C1 segment of cervical spinal cord (tissue), 14 donors: ENCODE results near the gene TBPL1.
"Not testable (repeated sequence)": the region's sequence is repeated elsewhere in the genome, so short reads cannot be mapped to it uniquely, and the experiment has no call there.

ENCODE experiments used
- DNase-seq, 14 donors: peaks; one replicate each; lab custom pipeline; 2025; lab: John Stamatoyannopoulos, UW

Gene TBPL1

DNA sequence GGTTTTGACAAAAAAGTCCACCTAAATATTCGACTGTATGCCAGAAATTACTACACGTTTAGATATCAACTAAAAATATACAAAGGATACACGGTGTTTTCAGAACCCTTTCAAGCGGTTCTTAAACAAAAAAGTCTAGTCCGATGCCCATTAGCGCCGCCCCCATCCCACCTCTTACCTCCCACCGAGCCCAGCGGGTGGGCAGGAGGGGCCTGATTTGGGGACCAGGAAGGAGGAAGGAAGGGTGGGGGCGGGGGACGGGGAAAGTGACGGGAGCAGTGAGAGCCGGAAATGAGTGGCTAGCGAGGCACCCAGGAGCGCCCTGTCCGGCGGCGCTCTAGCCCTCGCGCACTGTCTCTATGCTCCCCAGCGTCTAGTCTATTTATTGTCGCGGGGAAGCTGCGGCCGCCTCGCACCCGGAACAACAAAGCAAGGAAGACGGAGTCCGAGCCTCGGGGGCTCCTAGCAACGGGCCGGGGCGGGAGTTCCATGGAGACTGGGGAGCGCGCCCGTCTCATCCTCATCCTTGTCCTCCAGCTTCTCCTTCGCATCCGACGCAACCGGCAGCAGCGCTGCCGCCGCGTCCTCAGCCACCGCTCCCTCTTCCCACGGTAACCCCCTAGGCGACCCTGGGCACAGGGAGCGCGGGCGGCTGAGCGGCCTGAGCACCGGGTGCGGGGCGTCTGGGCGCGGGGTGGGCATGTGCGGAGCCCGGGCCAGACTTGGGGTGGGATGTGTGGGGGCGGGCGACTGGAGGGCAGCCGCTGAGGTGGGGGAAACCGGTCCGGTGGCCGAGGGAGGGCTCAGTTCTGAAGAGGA lies at the start of gene TBPL1:
TBPL1 (plus strand) TSS at position 410 of the 819 bp plus-strand sequence. CDS start 26,902 bp downstream, outside the sequence.
- DNase-seq, result peak; percentile 66 to 97 (median 93)

DNA sequence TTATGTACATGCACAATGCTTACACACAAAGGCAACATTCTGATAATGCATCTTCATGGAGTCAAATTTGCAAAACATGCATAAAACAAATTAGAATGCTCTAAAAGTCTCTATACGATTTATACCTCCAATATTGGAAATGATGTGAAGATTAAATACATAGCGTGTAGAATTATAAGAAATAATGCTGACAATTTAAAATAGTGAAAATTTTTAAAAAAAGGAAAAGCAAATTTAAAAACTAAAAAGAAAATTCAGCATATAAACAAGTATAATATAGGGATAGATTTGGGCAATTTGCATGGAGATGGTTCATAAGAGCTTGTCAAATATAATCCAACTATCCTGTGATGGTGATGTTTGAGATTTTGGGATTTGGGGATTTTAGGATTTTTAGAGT lies 49.2 kb upstream of the TBPL1 start:
- no peak for DNase-seq

DNA sequence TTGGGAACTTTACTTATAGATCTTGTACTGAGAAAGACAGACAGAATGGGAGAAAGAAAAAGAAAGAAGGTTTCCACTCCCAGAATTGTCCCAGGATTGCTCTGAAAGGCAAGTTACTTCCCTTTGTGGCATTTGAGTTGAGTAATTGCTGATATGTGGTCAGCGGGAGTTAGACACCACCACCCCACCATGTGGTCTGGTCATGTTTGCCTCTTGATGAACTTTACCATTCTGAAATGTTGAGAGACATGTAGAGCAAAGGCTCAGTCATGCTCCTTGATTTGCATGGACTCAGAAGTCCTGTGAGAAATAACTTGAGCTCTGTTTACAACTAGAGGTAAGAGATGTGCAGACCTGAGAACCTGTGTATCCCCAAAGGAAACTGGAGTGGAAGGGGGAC lies 47.0 kb upstream of the TBPL1 start:
- DNase-seq, result no peak

DNA sequence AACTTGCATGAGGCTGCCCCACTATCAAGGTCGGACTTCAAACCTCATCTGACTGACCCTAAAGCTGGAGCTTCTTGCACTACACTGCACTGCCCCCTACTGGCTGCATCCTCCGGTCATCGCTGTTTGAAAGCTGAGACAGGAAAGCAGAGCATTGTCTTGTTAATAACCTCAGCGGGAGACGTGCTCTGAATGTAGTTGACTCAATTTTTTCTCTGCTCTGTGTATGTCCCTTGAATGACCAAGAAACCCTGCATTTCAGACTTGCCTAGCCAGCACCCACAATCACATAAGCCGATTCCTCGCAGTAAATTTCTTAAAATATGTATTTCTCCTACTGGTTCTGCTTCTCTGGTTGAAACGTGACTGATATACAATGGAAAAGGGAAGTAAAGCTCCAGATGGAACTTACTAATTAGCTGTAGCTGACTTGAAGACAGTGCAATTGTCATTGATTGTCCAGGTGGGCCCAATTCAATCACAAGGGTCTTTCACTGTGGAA lies 36.3 kb upstream of the TBPL1 start:
- DNase-seq, result peak in 13 of 14 donors; percentile 13 to 81 (median 70)

DNA sequence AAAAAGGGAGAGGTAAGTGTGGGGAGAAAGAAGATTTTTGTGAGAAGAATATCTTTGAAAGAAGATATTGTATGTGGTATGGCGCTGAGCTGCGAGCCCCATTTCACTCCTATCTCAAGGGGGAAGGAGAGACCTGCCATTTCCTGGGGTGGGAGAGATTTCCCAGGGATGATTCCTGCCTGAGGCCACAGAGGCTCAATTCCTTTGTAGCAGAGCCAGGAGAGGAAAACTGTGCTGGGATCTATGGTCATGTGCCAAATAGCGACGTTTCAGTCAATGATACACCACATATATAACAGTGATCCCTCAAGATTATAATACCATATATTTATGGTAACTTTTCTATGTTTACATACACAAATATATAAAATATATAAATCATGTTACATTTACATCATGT lies 35.2 kb upstream of the TBPL1 start:
- no peak for DNase-seq

DNA sequence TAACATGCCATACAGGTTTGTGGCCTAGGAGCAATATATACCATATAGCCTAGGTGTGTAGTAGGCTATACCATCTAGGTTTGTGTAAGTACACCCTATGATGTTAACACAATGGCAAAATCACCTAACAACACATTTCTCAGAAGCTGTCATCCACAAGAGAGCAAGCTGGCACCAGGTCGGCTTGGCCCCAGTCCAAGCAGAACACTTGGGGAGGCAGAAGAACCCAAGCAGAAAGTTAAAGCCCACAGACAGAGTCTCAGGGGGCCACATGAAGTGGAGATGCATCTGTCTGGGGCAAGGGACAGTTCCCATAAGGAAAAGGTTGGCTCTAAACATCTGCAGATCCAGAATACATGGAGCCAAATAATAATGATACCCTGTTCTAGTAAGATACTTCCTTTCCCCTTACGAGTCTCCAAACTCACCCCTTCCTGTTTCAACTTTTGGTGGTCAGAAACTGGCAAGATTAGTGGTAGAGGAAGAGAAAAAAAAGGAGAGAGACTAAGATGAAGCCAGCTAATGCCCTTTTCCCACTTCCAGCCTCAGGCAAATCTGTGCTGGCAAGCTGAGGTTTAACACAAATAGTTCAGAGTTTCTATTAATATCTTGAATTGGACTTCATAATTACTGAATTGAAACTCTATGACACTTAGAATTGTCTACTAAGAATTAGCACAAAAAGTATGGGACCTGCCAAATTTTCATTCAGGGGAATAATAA lies 34.7 kb upstream of the TBPL1 start:
- DNase-seq, result no peak

DNA sequence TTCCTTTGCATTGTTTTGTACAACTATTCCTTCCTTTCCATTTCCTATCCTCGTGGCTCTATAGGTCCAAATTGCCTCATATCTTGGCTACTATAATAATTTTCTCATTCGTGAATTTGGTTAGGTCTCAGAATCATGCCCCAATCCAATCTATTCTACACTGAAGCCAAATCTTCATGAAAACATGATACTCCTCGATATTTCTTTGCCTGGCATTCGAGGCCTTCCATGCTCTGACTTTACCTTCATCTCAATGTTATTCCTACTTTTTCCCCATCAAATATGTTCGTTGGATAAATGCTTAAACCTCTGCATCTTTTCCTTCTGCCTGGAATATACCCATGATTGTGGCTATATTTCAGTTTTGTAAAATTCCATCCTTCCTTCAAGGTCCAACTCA lies 33.7 kb upstream of the TBPL1 start:
- no peak for DNase-seq

DNA sequence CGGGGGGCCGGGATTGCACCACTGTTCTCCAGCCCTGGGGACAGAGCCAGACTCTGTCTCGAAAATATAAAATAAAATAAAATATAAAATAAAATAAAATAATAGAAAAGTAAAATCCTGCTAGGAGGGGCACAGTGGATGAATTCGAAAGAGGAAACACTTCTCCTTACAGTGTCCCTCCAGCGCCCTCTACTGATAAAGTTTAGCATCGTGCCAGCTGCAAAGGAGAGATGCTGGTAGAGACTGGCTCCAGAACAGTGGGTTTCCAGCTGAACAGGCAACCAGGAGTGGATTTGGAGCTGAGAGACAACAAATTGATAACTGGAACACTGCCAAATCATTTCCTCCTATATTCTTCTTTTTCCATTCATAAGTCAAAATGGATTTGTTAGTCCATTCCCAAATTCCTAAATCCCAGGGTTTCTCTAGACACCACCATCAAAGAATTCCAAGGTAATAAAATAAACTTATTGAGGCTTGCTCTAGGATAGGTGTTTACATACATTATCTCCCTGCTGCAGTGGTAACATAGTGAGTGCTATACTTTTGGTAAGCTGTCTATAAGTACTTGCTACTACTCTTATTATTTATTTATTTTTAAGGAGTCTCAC lies 31.7 kb upstream of the TBPL1 start:
- peak in 12 of 14 donors; percentile 5 to 61 (median 34) for DNase-seq

DNA sequence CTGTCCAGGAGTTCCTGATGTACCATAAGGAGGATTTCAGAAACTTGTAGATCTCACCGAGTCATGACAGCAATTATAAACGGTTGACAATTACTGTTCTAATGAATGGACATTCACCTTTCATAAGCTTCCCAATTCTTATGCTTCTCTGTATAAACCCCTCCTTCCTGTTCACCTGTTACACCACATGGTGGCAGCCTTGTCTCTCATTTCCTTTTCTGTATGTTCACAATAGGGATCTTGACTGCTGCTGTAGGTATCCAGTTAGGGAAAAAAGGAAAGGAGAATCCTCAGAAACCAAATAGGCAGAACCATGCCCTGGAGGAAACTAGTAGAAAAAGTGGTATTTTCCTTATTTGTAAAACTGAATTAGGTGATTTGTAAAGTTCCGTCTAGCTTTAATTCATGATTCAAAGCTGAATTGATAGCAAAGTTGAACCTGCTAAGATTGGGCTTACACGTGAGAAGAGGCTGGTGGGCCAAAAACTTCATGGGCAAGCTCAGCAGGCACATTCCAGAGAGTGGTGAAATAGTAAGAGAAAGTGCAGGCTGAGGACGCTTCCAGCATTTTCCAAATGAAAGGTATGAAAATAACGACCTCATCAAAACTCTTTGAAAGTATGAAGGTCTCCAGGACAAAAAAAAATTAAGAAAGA lies 29.0 kb upstream of the TBPL1 start:
- peak in 9 of 14 donors; percentile 6 to 53 (median 28) for DNase-seq

DNA sequence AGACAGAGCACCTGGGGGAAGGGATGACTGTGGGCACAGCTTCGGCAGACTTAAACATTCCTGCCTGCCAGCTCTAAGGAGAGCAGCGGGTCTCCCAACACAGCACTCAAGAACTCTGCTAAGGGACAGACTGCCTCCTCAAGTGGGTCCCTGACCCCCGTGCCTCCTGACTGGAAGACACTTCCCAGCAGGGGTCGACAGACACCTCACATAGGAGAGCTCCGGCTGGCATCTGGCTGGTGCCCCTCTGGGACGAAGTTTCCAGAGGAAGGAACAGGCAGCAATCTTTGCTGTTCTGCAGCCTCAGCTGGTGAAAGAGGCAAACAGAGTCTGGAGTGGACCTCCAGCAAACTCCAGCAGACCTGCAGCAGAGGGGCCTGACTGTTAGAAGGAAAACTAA lies 21.8 kb upstream of the TBPL1 start:
- not testable (repeated sequence) for DNase-seq

DNA sequence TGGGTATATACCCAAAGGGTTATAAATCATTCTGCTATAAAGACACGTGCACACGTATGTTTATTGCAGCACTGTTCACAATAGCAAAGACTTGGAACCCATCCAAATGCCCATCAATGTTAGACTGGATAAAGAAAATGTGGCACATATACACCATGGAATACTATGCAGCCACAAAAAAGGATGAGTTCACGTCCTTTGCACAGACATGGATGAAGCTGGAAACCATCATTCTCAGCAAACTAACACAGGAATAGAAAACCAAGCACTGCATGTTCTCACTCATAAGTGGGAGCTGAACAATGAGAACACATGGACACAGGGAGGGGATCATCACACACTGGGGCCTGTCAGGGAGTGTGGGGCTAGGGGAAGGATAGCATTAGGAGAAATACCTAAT lies 16.7 kb upstream of the TBPL1 start:
- not testable (repeated sequence) for DNase-seq

DNA sequence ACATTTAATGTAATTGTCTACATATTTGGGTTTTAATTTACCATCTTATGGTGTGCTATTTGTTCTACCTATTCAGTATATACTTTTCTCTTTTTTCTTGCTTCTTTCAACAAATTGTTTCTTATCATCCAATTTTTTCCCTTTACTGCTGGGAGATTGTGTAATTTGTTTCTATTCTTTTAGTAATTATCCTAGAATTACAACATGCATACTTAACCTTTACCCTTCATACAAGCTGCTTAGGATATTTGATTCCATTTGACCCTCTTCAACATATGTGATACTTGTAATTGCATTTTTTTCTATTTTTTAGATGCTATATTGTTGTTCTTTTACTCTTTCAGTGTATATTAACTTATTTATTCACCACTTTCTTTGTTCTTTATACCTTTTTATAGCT lies 15.1 kb upstream of the TBPL1 start:
- DNase-seq, result no peak

DNA sequence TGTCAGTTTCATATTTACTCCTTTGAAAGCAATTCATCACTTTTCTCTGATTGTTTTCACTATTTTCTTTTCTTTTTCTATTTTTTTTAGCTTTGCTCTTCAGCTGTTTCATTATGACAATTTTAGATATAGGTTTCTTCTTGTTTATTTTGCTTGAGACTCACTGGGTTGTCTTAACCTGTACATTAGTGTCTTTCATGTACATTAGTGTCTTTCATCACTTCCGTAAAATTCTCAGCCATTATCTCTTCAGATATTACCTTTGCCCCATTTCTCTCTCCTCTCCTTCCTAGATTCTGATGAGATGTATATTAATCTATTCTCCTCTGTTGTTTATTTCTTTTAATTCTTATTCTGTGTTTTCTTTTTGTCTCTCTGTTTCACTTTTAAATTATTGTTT lies 14.5 kb upstream of the TBPL1 start:
- no peak for DNase-seq

DNA sequence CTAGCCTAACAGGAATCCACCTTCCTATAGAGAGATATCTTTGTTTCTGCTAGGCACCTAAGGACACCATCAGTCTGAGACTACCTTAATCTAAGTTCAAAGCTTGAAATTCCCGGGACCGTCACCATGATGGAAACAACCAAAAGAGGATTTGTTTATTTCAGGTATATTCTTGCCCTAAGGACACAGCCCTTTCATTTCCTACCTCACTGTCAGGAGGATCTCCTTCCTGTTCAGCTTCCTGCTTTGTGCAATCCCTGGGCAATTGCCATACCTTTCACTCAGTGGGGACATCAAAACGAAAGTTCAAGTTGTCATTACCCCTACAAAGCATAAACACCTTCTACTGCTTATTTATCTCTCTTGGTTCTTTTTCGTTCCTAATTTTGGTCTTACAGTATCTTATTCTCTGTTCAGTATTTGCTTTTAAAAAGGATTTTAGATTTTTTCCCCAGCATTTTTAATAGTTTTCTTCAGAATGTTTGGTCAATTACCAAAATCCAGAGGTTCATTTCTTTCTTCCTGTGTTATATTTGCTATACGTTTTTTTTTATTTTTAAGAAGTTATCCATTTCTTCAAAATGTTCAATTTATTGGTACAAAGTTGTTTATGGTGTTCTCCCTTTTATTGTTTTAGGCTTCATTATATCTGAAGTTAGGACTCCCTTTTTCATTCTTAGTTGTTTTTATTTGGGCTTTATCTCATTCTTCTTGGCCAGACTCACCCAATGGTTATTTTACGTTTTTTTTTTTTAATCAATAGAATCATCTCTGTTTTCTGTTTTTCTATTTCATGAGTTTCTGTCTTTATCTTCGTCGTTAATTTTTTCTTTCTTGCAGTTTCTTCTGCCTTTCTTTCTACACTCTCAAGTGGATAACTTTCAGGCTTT lies 13.0 kb upstream of the TBPL1 start:
- no peak for DNase-seq

DNA sequence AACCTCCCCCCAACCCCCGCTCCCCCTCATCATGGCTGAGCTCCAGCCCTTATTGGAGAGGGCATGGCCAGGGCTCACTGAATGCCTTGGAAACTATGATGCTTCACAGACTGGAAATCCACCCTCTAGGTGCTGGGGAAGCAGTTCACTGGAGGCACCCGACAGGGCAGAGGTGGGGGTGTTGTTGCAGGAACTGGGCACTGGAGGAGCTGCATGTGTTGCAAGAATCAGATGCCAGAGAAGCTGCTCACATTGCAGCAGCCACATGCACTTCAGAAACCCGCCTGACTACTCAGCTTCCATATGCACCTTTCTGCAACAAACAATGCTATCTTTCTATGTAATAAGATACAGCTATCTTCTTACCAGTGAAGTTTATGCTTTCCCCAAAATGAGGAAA lies 7.9 kb upstream of the TBPL1 start:
- no peak for DNase-seq

DNA sequence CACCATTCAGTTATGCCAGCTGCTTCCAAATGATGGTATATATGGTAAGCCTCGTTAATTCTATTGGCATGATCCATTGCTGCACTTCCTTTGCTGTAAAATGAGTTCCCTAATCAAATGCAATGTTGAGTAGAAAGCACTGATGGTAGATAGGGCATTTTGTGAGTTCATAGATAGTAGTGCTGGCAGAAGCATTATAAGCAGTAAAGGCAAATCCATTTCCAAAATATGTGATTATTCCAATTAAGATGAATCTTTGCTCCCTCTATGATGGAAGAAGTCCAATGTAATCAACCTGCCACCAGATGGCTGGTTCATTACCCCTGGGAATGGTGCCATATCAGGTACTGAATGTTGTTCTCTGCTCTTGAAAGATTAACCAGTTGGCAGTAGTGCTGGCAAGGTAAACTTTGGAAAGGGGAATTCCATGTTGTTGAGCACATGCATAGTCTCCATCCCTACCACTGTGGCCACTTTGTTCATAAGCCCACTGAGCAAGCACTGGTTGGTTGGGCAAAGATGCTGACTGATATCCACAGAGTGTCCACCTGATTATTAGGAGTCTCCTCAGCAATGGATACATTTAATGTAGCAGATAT lies 5.6 kb upstream of the TBPL1 start:
- peak in 1 of 14 donors; percentile 79 for DNase-seq

DNA sequence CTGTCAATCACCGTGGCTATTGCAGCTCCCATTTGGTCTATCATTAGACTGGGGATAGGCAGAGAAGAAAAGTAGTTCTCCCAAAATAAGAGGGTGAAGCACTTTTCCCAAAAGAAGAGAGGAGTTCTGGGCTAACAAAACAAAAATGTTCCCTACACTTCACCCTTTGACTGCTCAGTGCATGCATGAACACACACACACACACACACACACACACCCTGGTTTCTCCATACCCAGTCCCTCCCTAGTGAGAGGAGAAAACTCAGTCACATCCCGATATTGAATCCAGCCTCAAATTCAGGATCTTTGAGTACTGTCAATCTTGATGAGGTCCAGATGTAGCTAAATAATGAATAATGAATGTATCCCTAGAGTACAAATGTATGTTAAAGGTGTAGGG lies 4.6 kb upstream of the TBPL1 start:
- no peak for DNase-seq

DNA sequence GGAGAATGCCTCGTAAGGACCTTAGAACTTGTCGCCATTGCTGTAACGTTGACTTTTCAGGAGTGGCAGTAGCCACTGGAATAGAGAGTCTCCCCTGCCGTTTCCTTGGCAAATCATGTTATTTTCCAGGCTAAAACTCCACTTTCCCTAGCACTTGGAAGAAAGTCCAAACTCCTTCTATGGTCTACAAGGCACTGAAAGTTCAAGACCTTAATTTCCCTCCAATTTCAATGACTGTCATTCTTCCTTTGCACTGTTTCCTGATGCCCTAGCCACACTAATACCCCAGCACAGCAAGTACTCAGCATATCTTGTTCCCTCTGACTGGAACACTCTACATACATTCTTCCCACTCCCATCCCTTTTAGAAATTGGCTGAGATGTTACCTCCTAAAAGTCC lies 1.8 kb upstream of the TBPL1 start:
- no peak for DNase-seq

DNA sequence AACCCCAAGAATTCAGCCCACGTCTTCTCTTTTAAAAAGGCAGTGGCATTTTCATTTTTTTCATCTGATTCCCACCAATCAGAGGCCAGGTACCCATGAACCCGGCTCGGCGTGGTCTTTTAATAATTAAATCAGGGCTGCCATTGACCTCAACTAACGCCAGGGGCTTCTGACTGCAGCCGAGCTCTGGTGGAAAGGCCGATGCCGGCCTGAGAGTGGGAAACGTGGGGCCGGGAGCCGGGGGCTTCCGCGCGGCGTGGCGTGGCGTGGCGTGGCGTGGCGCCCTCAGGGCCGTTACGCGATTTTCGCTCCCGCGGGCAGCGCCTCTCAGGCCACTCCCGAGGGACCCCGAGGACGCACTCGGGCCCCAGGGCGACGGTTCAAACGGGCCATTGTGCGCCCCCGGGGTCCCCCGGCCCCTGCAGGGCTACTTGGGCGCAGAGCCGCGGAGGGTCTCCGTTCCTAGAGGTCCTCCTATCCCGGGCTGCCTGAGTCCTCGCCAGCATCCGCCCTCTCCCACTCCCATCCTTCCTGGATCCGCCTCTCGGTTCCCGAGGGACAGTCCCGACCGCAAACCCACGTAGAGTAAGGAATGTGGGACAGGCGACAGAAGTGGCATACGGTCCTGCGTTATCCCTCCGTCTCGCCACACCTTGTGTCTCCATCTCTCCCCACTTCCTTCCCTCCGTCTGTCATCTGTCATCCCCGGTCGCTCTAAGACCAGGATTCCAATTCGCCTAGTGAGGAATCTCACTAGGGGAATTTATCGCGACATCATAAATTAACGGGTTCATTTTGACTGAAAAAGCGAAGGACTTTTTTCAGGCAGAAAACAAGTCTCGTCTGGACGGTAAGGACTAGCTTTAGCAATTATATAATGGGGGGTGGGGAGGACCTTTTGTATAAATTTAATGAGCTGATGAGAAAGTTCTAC lies 876 bp upstream of the TBPL1 start:
- DNase-seq, result peak in 13 of 14 donors; percentile 31 to 81 (median 56)
